NCI-H345 treated with DMSO at 0.1 percent for 48 hours (cell line): ENCODE measurements around the gene NCAPH2.
"Not testable (repeated sequence)": the region's sequence is repeated elsewhere in the genome, so short reads cannot be mapped to it uniquely, and the experiment has no call there.

Source experiments
- DNase-seq: peaks from one replicate; lab custom pipeline; 2025; ENCODE audit not compliant: unreplicated experiment; lab: John Stamatoyannopoulos, UW

Gene NCAPH2

DNA sequence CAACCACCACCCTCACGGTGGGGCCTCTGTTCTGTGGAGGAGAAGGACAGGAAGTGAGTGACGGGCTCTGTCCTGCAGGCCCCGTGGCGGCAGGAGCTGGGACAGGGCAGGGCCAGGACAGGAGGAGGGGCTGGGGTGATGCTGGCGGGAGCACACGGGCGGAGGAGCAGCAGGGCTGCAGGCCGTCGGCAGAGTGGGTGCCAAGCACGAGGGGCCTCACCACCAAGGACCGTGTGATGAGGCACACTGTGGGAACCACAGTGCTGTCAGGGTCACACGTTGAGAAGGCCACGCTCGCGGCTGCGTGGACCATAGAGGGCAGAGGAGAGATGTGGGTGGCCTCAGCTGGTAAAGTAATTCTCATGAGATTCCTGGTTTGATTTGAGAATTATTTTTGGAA lies 8.9 kb downstream of the NCAPH2 start:
- no peak for DNase-seq

DNA sequence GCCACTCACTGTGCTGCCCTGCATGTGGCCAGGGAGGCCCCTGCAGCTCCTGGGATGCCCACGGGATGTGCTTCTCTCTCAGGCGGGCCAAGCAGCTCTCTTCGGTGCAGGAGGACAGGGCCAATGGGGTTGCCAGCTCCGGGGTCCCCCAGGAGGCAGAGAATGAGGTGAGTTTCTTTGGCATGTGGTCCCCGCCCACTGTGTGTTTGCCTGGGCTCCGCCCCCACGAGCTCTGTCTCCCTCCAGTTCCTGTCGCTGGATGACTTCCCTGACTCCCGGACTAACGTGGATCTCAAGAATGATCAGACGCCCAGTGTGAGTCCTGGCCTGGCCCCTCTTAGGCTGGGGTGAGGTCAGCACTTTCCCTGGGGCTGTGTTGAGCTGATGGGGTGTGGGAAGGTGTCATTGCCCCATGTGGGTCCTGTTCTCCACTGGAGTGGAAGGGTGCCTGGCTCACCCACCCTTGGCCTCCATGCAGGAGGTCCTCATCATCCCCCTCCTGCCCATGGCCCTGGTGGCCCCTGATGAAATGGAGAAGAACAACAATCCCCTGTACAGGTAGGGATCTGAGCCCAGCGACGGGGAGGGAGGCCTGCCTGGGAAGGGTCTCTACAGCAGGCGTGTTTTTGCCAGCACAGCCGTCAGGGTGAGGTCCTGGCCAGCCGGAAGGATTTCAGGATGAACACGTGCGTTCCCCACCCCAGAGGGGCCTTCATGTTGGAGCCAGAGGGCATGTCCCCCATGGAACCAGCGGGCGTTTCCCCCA lies 9.7 kb downstream of the NCAPH2 start:
- no peak for DNase-seq

DNA sequence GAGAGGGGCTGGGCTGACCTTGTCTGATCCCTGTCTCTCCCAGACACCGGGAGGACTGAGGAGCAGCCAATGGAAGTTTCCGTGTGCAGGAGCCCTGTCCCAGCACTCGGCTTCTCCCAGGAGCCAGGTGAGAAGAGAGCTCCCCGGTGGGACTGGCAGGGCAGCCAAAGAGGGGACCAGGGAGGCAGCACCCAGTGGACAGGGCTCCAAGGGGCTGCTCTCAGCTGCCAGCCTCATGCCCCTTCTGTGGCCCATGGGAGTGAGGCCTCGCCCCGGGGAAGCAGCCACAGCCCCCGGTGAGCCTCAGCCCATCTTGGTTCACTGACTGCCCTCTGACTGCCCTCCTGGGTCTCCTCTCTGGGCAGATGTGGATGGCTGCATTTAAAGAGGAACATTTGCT lies 10.6 kb downstream of the NCAPH2 start:
- DNase-seq: no peak

DNA sequence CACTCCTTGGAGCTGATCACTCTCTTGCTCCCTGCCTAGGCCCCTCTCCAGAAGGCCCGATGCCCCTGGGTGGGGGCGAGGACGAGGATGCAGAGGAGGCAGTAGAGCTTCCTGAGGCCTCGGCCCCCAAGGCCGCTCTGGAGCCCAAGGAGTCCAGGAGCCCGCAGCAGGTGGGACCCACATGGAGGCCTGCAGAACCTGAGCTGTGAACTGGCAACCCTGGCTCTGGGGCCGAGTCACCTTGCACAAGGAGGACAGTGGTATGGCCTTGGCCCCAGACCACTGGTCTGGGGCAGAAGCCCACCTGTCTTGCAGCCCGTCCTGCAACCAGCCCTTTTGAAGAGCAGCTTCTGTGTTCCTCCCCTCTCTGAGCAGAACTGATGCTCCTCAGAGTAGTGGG lies 11.1 kb downstream of the NCAPH2 start:
- no peak for DNase-seq

DNA sequence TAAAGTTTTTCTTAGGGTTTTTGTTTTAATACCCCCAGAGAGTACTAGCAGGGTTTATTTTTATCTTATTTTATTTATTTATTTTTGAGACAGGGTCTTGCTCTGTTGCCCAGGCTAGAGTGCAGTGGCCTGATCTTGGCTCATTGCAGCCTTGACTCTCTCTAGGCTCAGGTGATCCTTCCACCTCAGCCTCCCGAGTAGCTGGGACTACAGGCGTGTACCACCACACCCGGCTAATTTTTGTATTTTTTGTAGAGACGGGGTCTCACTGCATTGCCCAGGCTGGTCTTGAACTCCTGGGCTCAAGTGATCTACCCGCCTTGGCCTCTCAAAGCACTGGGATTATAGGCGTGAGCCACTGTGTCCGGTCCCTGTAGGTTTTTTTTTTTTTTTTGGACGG lies 12.2 kb downstream of the NCAPH2 start:
- not testable (repeated sequence) for DNase-seq

DNA sequence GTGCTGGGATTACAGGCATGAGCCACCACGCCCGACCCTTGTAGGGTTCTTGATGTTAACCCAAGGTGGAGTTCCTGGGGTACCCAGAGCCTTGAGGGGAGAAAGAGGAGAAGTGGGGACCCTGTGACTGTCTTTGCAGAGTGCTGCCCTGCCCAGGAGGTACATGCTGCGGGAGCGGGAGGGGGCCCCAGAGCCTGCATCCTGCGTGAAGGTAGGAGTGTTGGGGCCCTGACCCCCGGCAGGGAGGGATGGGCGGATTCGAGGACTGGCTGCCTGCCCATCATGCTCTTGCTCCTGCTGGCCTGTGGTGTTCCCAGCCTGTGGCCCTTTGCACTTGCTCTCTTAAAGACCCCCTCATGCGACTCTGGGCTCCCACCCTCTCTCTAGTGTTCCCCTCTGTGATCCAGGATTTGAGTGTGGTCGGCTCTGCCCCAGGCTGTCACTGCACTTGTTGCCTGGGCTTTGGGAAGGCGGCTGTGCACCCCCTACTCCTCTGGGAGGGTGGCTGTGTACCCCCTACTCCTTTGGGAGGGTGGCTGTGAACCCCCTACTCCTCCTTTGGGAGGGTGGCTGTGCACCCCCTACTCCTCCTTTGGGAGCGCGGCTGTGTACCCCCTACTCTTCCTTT lies 12.9 kb downstream of the NCAPH2 start:
- DNase-seq: no peak

DNA sequence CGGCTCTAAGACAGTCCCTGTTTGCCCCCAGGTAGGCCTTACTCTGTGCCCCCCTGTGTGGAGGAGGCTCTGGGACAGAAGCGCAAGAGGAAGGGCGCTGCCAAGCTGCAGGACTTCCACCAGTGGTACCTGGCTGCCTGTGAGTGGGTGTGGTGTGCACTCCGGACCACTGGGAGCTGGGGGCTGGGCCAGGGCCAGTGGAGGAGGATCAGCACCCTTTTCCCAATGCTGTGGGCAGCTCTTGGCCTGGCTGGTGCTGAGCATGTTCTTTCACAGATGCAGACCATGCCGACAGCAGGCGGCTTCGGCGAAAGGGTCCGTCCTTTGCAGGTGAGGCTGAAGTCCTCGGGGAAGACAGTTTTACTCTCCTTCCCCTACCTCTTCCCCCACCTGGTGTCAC lies 13.7 kb downstream of the NCAPH2 start:
- no peak for DNase-seq

DNA sequence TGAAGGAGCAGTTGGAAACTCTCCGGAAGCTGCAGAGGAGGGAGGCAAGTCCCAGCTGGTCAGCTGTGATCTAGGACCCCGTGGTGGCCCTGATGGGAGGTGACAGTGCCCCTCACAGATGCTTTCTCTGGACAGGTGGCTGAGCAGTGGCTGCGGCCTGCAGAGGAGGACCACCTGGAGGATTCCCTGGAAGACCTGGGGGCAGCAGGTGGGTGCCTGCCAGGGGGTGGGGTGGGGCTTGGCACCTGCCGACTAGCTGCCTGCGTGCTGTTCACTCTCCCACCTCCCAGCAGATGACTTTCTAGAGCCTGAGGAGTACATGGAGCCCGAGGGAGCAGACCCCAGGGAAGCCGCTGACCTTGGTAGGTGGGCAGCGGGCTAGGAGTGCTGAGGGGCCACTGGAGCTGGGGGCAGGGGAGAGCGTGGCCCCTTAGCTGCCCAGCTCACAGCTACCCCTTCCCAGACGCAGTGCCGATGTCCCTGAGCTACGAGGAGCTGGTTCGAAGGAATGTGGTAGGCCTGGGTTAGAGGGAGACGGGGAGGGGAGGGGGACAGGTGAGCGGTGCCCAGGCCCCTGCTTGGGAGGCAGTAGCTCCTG lies 14.3 kb downstream of the NCAPH2 start:
- no peak for DNase-seq

DNA sequence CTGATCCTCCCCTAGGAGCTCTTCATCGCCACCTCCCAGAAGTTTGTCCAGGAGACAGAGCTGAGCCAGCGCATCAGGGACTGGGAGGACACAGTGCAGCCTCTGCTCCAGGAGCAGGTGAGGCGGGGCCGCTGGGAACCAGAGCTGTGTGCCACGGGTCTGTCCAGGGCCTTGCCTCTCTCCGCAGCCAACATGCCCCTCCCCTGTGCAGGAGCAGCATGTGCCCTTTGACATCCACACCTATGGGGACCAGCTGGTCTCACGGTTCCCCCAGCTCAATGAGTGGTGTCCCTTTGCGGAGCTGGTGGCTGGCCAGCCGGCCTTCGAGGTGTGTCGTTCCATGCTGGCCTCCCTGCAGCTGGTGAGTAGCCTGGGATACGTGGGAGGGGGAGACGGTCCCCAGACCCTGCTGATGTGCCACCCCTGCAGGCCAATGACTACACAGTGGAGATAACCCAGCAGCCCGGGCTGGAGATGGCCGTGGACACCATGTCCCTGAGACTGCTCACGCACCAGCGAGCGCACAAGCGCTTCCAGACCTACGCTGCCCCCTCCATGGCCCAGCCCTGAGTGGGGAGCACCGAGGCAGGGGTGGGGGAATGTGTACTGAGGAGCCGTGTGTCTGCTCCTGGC lies 14.9 kb downstream of the NCAPH2 start:
- DNase-seq: no peak

DNA sequence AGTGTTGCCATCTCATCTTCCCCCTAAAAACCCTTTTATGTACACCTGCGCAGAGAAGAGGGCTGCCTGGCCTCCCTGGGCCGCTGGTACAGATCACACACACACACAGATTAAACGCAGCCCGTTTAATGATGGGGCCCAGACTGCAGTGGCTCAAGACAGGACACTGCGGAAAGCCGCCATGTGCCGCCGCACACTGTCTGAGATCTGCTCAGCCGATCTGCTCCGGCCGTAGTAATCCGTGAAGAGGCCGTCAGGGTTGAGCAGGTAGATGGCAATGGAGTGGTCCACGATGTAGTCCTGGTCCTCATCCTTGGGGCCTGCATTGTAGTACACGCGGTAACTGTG lies 15.4 kb downstream of the NCAPH2 start:
- no peak for DNase-seq

DNA sequence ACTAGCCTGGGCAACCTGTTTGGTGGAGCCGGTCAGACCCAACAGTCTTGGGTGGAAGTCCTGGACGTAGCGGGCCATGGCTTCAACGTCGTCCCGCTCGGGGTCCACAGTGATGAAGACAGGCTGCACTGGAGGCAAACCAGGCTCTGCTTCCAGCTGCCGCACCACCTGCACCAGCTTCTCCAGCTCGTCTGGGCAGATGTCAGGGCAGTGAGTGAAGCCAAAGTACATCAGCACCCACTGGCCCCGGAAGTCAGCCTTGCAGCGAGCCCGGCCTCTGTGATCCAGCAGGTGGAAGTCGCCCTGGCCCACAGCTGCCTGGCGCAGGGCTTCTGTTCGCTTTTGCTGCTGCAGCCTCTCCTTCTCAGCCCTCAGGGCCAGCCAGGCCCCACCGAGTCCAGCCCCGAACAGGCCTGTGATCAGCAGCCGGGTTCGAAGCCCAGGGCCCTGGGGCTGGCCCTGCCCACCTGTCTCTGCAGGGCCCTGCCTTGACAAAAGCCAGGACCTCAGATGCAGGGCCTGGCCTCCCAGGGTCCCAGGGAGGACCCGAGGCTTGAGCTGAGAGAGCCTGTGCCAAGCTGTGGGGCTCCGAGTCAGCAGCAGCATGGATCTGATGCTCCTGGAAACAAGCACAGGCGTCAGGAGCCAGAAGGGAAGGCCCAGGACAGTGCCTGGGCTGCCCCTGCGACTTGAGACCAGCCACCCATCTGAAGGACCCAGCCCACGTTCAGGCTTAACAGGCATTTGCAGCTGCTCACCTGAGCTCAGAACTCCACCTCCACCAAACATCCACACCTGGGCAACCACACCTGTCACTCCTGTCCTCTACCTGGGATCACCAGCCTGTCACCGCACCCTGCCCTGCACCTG lies 16.0 kb downstream of the NCAPH2 start:
- DNase-seq: no peak

DNA sequence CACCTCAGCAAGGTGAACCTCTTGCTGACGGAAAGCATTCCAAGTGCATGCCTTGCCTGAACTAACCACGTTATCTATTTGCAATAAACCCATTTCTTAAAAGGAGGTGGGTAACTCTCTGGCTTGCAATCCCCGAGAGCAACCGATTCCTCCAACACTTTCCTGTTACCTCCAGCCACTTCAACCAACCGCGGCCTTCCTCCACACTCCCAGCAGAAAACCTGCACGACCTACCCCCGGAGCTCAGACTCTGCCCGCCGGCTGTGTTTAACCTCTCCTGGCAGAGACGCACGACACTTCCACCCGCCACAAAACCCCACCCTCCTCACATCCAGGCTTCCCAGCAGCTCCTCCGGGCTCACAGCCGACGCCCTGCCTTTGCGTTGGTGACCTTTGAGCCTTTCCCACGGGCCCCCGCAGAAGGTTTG lies 16.7 kb downstream of the NCAPH2 start:
- no peak for DNase-seq

DNA sequence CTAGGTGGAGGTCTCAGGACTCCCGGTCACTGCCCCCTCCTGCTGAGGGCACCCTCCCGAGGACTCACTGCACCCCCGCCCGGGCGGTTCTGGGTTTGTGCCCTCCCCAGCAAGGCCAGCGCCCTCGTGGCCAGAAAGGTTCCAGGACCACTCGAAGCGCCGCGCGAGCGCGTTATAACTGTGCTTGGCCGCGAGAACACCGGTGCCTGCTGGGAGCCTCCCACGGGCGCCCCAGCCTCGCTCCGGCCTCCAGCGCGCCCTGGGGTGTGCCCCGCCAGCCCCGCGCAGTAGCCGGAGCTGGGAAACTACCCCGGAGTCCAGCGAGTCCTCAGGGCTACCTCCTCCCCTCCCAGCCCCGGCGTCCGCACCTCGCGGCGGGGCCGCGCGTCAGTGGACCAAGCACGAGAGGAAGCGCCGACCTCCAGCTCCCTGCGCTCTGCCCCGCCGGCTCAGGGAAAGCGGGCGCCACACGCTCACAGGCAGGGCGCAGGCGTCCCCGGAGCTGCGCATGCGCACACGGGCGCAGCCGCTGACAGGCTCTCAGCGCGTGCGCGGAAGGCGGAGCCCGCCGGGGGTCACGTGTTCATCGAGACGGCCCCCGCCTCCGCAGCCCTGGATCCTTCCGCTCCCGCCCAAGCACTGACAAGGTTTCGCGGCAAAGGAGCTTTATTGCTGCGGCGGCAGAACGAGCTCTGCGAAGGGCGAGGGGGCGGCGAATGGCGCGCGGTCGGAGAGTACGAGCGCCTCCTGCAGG lies 17.3 kb downstream of the NCAPH2 start, which contains the start of gene SCO2:
SCO2 (minus strand) TSS at position 495 of the 754 bp plus-strand sequence. CDS start 1,187 bp downstream, outside the sequence.
- peak; percentile 75 for DNase-seq

DNA sequence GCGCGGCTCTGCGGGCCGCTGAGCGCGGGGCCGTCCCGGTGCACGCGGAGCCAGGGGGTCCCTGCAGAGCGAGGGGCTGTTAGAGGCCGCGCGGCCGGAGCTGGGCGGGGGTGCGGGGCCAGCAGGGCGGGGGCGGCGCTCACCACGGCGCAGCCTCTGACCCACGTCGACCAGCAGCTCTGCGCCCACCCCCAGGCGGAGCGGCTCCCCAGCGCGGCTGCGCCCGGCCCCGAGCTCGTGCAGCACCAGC lies 17.8 kb downstream of the NCAPH2 start:
- DNase-seq: no peak

DNA sequence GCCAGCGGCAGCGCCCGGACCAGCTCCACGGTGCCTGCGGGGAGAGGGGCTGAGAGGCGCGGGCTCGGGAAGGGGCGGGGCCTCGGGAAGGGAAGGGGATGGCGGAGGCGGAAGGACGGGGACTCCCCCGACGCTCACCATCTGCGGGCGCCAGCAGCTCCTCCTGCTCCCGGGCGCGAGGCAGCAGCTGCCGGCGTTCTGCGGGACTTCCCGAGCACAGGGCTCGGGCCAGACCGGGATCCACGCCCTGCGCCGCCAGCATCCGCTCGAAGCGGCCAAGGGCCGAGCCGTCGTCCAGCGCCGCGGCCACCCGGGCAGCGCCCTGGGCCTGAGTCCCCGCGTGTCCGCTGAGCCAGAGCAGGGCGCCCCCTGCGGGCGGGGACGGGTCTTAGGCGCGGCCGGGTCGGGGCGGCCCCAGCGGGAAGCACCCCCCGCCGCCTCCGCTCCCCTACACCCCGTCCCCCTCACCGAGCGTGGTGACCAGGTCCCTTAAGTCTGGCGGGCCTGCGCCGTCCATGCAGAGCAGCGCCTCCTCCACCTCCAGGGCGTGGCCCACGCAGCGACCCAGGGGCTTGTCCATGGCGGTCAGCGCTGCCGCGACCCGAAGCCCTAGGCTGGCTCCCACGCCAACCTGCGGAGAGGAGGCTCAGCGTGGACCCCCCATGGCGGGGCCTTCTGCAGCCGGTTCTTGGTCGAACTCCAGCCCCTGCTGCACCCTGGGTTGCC lies 18.2 kb downstream of the NCAPH2 start:
- DNase-seq: no peak

DNA sequence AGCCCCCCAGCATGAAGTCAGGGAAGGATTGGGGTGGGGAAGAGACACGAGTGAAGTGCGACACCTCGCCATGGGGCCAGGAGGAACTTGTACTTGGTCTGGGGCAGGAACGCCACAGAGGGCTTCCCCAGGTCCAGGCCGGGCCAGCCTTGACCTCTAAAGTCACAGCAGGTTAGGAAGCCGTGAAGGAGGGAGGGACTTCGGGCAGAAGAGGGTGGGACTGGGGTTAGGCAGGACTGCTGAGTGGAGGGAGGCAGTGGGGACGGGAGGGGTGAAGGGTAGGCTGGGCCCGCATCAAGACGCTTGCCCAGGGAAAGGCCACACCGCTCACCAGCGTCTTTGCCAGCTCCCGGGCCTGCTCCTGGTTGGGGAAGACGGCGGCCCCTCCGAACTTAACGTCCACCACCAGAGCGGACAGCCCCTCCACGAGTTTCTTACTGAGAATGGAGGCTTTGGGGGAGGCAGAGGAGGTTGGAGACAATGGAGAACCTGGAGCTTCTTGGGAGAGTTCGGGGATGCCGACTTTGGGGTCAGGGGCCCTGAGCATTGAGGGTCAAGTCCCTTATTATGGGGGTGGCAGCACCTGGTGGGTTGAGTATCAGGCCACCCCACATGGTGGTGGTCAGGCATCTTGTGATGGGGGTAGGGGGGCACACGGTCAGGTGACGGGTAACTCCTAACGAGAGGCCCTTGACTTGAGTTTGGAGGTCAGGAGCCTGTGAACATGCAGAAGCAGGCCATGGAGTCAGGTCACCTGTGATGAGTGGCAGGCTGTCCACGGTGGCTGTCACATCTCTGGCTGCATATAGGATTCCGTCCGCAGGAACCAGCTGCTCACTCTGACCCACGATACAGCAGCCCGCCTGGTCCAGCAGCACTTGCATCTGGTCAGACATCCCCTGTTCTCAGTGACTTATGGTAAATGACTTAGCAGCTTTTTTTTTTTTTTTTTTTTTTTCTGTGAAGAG lies 19.1 kb downstream of the NCAPH2 start:
- no peak for DNase-seq

DNA sequence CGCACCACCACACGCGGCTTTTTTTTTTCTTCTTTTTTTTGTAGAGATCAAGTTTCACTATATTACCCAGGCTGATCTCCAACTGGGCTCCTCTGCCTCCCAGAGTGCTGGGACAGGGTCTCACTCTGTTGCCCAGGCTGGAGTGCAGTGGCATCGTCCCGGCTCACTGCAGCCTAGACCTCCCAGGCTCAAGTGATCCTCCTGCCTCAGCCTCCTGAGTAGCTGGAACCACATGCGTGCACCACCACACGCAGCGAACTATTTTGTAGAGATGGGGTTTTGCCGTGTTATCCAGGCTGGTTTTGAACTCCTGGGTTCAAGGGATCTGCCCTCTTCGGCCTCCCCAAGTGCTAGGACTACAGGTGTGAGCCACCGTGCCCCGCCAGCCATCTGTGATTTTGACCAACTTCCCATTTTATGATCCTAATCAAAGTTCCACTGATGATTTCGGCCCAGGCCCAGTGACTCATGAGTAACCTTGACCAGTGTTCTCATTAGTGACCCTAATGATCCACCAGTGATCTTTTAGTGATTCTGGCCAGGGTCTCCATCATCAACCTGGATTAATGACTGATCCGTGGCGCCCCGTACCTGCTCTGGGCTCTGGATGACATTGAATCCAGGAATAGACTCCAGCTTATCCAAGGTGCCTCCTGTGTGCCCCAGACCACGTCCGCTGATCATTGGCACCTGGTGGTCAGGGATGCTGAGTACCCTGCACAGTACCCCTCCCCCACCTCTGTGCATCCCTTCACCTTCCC lies 20.1 kb downstream of the NCAPH2 start:
- DNase-seq: no peak
